Neural progenitor cell (in vitro differentiated cells): ENCODE data around the gene PIP5K1B. TPM values are rescaled to one million over a fixed set of nuclear protein-coding genes. Genes with fewer than 3 reads are reported as not detected.

Experiments used
- DNase-seq: peaks from one replicate; pipeline ENCODE4 v3.0.0-alpha.2; 2016; ENCODE audit warnings: low spot score
- H2AFZ ChIP-seq: fragments of 200-600 bp; sonication (generic); replicated peaks from 2 replicates; pipeline ENCODE4 v1.6.1; 2016; ENCODE audit warnings: antibody characterized with exemption
- H3F3A ChIP-seq: fragments of 200-600 bp; sonication (generic); 2 replicates; pipeline ENCODE4 v1.6.1; 2016; ENCODE audit warnings: antibody characterized with exemption, low read depth
- H3K27ac ChIP-seq: fragments of 200-600 bp; sonication (generic); 2 replicates; pipeline ENCODE4 v1.5.1; 2016; ENCODE audit warnings: mild to moderate bottlenecking
- H3K27me3 ChIP-seq: fragments of 200-600 bp; sonication (generic); 2 replicates; pipeline ENCODE4 v1.6.1; 2016; ENCODE audit warnings: mild to moderate bottlenecking, moderate library complexity
- H3K36me3 ChIP-seq: fragments of 200-600 bp; sonication (generic); 2 replicates; pipeline ENCODE4 v1.5.1; 2016
- H3K4me1 ChIP-seq: fragments of 200-600 bp; sonication (generic); 2 replicates; pipeline ENCODE4 v1.6.1; 2016; ENCODE audit warnings: mixed run types
- H3K4me2 ChIP-seq: fragments of 200-600 bp; sonication (generic); 2 replicates; pipeline ENCODE4 v1.6.1; 2016
- H3K4me3 ChIP-seq: fragments of 200-600 bp; sonication (generic); 2 replicates; pipeline ENCODE4 v1.5.1; 2016
- H3K79me2 ChIP-seq: fragments of 200-600 bp; sonication (generic); 2 replicates; pipeline ENCODE4 v1.6.1; 2016; ENCODE audit warnings: low read depth
- H3K9ac ChIP-seq: fragments of 200-600 bp; sonication (generic); 2 replicates; pipeline ENCODE4 v1.6.1; 2016
- H3K9me3 ChIP-seq: fragments of 200-600 bp; sonication (generic); 2 replicates; pipeline ENCODE4 v1.5.1; 2016; ENCODE audit warnings: low read depth
- H4K20me1 ChIP-seq: fragments of 200-600 bp; sonication (generic); 2 replicates; pipeline ENCODE4 v1.6.1; 2016; ENCODE audit warnings: low read depth
- H3K27ac Mint-ChIP-seq: 3 replicates; pipeline ENCODE4 v1.8.0; 2021; ENCODE audit warnings: mixed read lengths
- H3K27me3 Mint-ChIP-seq: 2 replicates; pipeline ENCODE4 v1.8.0; 2022; ENCODE audit warnings: low read depth, mild to moderate bottlenecking, inconsistent platforms, moderate library complexity, mixed read lengths; ENCODE audit not compliant: insufficient read depth
- H3K36me3 Mint-ChIP-seq: 3 replicates; pipeline ENCODE4 v1.8.0; 2021; ENCODE audit warnings: mixed read lengths
- H3K4me1 Mint-ChIP-seq: 3 replicates; pipeline ENCODE4 v1.8.0; 2021; ENCODE audit warnings: mixed read lengths
- H3K4me3 Mint-ChIP-seq: 3 replicates; pipeline ENCODE4 v1.8.0; 2021; ENCODE audit warnings: mild to moderate bottlenecking, moderate library complexity, mixed read lengths
- H3K9me3 Mint-ChIP-seq: 3 replicates; pipeline ENCODE4 v1.8.0; 2020; ENCODE audit warnings: mixed read lengths
- EZH2 ChIP-seq: fragments of 200-600 bp; sonication (generic); IDR thresholded peaks from 2 replicates; pipeline ENCODE4 v1.6.1; 2017; ENCODE audit warnings: antibody characterized with exemption, mild to moderate bottlenecking, moderate library complexity
- EZH2phosphoT487 ChIP-seq: fragments of 200-600 bp; sonication (generic); IDR thresholded peaks from 2 replicates; pipeline ENCODE4 v1.6.1; 2017; ENCODE audit warnings: antibody characterized with exemption
- total RNA-seq: library from RNA; depleted of rRNA; stranded (reverse); fragments of >200 nt; gene quantifications from 2 replicates; pipeline ENCODE4 v1.2.3, GENCODE V29; 2015; ENCODE audit warnings: low replicate concordance
- TF ChIP-seq, protein P1 (sequence below): fragments of 200-600 bp; sonication (generic); IDR thresholded peaks from 2 replicates; pipeline ENCODE4 v1.5.1; 2017; ENCODE audit warnings: antibody characterized with exemption, mild to moderate bottlenecking

PIP5K1B gene
- total RNA-seq, 1 donor from 2014 or later, result 3.2 TPM

DNA sequence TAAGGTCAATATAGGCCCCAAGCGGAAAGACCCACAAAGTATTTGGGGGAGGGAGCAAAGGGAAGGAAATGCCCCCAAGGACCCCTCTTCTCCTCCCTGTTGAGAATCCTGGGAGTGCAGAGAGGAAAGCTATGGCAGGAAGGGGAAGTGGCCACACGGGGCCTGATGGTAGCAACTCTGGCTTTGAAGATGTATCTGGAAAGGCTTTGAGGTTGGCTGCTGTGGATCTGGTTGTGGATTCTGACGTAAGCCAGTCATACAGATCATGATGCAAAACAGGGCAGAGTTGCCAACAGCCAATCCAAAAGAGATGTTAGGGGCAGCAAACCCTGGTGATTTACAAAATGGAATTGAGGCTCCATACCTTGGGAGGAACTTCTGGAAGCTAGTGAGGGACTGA is 200.1 kb downstream of the PIP5K1B start:
- H3K4me1 Mint-ChIP-seq, result peaks cover 26% of the 10 kb centered on the region
- peaks cover 11% of the 10 kb centered on the region for H3F3A ChIP-seq
- H3K4me3 Mint-ChIP-seq, result no peak overlapping the region
- H3K9ac ChIP-seq, result no peak overlapping the region
- TF ChIP-seq EZH2phosphoT487 (no peak), EZH2 (no peak)
- TF ChIP-seq, protein P1, sequence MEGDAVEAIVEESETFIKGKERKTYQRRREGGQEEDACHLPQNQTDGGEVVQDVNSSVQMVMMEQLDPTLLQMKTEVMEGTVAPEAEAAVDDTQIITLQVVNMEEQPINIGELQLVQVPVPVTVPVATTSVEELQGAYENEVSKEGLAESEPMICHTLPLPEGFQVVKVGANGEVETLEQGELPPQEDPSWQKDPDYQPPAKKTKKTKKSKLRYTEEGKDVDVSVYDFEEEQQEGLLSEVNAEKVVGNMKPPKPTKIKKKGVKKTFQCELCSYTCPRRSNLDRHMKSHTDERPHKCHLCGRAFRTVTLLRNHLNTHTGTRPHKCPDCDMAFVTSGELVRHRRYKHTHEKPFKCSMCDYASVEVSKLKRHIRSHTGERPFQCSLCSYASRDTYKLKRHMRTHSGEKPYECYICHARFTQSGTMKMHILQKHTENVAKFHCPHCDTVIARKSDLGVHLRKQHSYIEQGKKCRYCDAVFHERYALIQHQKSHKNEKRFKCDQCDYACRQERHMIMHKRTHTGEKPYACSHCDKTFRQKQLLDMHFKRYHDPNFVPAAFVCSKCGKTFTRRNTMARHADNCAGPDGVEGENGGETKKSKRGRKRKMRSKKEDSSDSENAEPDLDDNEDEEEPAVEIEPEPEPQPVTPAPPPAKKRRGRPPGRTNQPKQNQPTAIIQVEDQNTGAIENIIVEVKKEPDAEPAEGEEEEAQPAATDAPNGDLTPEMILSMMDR, result no peak
- no peaks in the 10 kb centered on the region for H3K9me3 ChIP-seq
- no peaks in the 10 kb centered on the region for H3K27me3 ChIP-seq
- peak overlapping the region; percentile 38 for H3K4me2 ChIP-seq
- H3K4me1 ChIP-seq, result peaks cover 21% of the 10 kb centered on the region
- no peak for DNase-seq
- no peak overlapping the region for H2AFZ ChIP-seq
- H3K9me3 Mint-ChIP-seq, result peaks cover 6% of the 10 kb centered on the region
- H3K27ac ChIP-seq, result no peak overlapping the region
- H3K27me3 Mint-ChIP-seq, result peaks cover 5% of the 10 kb centered on the region
- H3K36me3 Mint-ChIP-seq, result peaks cover 15% of the 10 kb centered on the region
- H3K27ac Mint-ChIP-seq, result peak overlapping the region; percentile 54
- no peaks in the 10 kb centered on the region for H4K20me1 ChIP-seq
- H3K4me3 ChIP-seq, result no peak overlapping the region
- H3K36me3 ChIP-seq, result no peaks in the 10 kb centered on the region
- no peaks in the 10 kb centered on the region for H3K79me2 ChIP-seq

DNA sequence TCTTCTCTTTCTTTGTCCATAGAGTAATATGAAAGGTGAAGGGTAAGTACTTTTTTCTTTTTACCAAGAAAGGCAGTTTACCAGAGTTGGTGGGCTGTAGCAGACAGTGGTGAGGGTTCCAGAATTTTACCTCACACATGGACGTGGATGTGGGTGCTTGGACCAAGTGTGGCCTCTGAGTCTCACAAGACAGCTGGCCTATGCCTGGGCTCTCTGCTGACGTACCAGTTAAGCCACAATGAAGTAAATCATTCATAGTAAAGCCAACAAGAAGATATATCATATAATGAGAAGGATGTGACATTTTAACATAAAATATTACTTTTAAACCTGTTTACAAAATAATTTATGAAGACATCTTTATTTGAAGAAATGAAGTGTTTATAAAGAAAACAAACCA is 202.9 kb downstream of the PIP5K1B start:
- Histone ChIP-seq H3K4me1 (peaks cover 21% of the 10 kb centered on the region), H3K4me2 (no peak overlapping the region), H4K20me1 (no peaks in the 10 kb centered on the region), H3K27ac (no peak overlapping the region), H3K79me2 (no peaks in the 10 kb centered on the region), H3K36me3 (no peaks in the 10 kb centered on the region), H3K9me3 (no peaks in the 10 kb centered on the region), H3F3A (peaks cover 11% of the 10 kb centered on the region), H3K9ac (no peak overlapping the region), H3K27me3 (no peaks in the 10 kb centered on the region), H2AFZ (no peak overlapping the region), H3K4me3 (no peak overlapping the region)
- Mint-ChIP-seq H3K36me3 (peaks cover 11% of the 10 kb centered on the region), H3K9me3 (peaks cover 6% of the 10 kb centered on the region), H3K27me3 (peaks cover 5% of the 10 kb centered on the region), H3K4me3 (no peak overlapping the region), H3K4me1 (peaks cover 26% of the 10 kb centered on the region), H3K27ac (peak overlapping the region; percentile 82)
- no peak for DNase-seq
- TF ChIP-seq, protein P1, result no peak
- TF ChIP-seq EZH2phosphoT487 (no peak), EZH2 (no peak)

DNA sequence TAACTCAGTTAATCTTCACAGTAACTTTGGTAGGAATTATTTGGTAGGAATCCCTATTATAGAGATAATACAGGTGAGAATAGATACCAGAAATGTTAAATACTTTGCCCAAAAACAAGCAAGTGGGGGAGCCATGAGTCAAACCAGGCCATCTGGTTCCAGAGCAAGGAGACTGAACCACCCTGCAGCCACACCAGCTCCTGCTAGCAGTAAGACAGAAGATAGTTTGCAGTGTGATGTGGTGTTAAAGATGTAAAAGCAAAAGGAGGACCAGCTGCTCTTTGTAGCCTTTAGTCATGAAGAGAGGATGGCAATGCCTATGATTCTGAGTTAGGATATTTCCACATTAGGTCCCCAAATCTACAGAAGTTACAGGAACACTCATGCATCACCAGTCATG is 207.5 kb downstream of the PIP5K1B start:
- H3K4me1 ChIP-seq, result no peaks in the 10 kb centered on the region
- H3K4me3 ChIP-seq, result no peak overlapping the region
- no peaks in the 10 kb centered on the region for H3F3A ChIP-seq
- Mint-ChIP-seq H3K9me3 (no peaks in the 10 kb centered on the region), H3K4me3 (no peak overlapping the region), H3K36me3 (peaks cover 5% of the 10 kb centered on the region), H3K27me3 (peaks cover 3% of the 10 kb centered on the region), H3K4me1 (peaks cover 4% of the 10 kb centered on the region), H3K27ac (no peak overlapping the region)
- H3K27ac ChIP-seq, result no peak overlapping the region
- no peaks in the 10 kb centered on the region for H3K36me3 ChIP-seq
- no peaks in the 10 kb centered on the region for H3K79me2 ChIP-seq
- no peaks in the 10 kb centered on the region for H3K9me3 ChIP-seq
- no peaks in the 10 kb centered on the region for H3K27me3 ChIP-seq
- TF ChIP-seq EZH2phosphoT487 (no peak), EZH2 (no peak)
- TF ChIP-seq, protein P1, result no peak
- H4K20me1 ChIP-seq, result no peaks in the 10 kb centered on the region
- no peak overlapping the region for H3K9ac ChIP-seq
- H2AFZ ChIP-seq, result no peak overlapping the region
- no peak for DNase-seq
- no peak overlapping the region for H3K4me2 ChIP-seq
